Measurements from ENCODE around the gene RPS16.

The RPS16 gene

GRCh38 chr19:39405958-39406655 is 29.6 kb downstream of the RPS16 start:
- no peak for DNase-seq

- DNase-seq, result no peak
Observed at GRCh38 chr19:39405261-39405957, 30.3 kb downstream of the RPS16 start.

- peak; percentile 96 for DNase-seq
Observed at GRCh38 chr19:39403331-39404312, 32.1 kb downstream of the RPS16 start.

GRCh38 chr19:39402346-39403300 is 33.1 kb downstream of the RPS16 start:
- DNase-seq, result peak; percentile 91

GRCh38 chr19:39401549-39402345 is 34.0 kb downstream of the RPS16 start:
- peak; percentile 87 for DNase-seq

DNA sequence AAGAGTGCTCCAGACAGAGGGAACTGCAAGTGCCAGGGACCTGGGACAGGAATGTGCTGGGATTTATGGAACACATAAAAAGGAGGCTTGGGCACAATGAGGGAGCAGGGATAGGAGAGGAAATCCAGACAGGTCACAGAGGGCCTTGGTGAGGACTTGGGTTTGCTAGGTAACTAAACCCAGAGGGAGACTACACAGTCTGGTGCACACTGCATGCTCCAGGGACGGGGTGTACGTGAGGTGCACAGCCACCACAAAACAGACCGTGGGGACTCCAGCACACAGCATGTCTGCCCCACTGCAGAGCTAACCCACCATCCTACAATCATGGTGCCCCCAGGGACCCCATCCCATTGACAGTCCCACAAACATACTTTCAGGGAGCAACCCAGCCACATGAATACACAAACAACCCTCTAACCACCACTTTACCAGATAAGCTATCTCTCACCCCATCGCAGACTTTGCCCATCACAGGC is 34.6 kb downstream of the RPS16 start:
- DNase-seq, result no peak

GRCh38 chr19:39400061-39400460 is 35.7 kb downstream of the RPS16 start:
- no peak for DNase-seq

- no peak for DNase-seq
Observed at GRCh38 chr19:39399668-39400050, 36.1 kb downstream of the RPS16 start.

DNA sequence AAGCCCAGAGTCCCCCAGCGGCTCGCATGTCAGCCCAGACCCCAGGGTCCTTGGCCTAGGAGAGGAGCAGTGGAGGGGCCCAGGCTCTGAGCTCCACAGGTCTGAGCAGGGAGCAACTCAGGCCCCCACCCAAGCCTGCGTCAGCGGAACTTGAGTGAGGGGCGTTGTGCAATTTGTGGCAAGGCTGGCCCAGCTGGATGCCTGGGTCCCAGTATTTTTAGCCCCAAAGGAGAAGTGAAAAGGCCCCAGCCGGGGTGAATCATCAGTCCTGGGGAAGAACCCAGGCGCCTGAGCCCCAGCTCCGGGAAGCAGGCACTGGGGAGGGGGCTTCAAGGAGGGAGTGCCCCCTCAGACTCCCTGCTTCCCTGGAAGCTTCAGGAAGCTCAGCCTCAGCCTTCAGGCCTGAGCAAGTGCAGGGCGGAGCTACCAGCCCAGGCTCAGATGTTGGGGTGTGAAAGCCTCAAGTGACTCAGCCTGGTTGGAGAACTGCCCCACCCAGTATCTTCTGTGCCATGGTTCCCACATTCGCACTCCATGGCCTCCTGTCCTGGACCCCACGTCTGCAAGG is 37.4 kb downstream of the RPS16 start:
- DNase-seq, result peak; percentile 78

- peak; percentile 97 for DNase-seq
Observed at GRCh38 chr19:39397360-39398296, 38.1 kb downstream of the RPS16 start.

DNA sequence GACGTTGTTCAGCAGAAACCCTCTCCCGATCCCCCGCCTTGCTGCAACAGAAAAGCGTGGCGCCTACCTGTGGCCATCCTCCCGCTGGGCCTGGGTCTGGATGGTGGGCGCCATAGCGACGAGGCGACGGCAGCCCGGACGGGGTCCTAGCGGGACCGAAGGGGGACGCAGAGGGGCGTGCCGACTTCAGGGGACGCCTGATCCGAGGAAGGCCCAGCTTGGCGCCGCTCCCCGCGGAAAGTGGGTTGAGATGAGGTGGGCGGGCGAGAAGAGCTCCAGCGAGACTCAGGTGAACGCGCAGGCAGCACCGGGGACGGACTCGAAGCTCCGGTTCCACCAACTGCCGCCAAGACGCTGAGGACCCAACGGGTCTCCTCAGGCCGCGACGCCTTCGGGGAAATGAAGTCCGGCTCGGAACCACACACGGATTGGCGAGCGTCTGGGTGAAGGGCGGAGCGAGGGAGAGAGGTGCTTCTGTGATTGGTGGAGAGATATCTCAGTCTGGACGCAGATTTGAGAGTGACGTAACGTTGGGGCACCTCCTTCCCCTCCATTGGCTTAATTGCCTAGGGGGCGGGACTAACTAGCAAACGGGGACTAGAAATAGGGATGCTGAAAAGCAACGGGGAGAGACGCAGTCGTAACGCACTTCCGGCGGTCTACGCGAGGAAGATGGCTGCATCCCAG is 44.9 kb downstream of the RPS16 start, which contains the start of the genes MED29 and PAF1:
Gene MED29 (plus strand): TSS at position 628 of the 687 bp plus-strand sequence. CDS start 45 bp downstream, at position 673.
Gene PAF1 (minus strand): TSS at position 356 of the 687 bp plus-strand sequence. CDS start 242 bp downstream, at position 114.
- peak; percentile 93 for DNase-seq

DNA sequence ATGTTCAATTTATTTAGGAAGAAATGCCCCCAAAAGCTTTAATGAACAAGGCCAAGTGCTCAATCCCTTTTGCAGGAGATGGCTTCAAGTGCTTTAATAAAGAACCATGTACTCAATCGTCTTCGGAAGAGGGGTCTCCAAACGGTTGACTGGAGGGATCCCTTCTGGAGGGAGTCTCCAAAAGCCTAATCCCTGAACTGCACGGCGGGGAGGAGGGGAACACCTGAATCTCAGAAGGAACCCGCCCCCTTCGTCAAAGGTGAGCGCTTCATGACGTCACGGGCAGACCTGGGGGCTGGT is 45.3 kb downstream of the RPS16 start:
- no peak for DNase-seq

DNA sequence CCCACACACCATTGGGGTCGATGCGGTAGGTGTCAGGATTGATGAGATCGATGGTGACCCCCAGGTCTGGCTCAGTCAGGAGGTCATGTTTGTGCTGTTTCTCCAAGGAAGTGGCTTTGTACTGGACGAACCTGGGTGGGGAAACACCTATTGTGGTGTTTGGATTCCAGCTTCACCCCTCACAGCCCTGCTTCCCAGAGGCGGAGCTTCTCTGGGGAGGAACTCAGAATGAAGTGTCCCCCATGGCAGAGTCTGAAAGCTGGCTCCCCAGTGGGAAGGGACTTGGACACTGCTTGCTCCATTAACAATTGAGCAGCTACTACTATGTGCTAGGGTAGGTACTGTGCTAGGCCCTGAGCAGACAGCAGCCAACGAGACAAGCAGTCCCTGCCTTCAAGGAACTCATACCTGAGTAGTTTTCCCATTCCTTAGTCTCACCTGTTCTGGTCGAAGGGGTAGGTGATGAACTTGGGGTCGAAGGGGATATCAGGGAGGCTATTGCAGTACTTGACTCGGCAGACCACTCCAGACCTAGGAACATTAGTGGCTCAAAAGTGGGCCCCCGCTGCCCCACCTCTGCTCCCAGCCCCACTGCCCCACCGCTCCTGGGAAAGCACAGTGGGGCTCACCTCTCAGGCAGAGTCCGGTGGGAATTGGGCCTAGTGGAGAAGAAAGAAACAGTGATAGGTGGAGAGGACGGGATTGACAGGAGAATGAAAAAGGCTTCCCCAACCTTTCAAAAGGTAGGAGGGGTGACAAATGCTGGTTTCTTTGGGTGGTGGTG is 45.9 kb downstream of the RPS16 start:
- no peak for DNase-seq

- no peak for DNase-seq
Observed at GRCh38 chr19:39388657-39389056, 47.1 kb downstream of the RPS16 start.

GRCh38 chr19:39386557-39386956 is 49.2 kb downstream of the RPS16 start:
- no peak for DNase-seq

DNA sequence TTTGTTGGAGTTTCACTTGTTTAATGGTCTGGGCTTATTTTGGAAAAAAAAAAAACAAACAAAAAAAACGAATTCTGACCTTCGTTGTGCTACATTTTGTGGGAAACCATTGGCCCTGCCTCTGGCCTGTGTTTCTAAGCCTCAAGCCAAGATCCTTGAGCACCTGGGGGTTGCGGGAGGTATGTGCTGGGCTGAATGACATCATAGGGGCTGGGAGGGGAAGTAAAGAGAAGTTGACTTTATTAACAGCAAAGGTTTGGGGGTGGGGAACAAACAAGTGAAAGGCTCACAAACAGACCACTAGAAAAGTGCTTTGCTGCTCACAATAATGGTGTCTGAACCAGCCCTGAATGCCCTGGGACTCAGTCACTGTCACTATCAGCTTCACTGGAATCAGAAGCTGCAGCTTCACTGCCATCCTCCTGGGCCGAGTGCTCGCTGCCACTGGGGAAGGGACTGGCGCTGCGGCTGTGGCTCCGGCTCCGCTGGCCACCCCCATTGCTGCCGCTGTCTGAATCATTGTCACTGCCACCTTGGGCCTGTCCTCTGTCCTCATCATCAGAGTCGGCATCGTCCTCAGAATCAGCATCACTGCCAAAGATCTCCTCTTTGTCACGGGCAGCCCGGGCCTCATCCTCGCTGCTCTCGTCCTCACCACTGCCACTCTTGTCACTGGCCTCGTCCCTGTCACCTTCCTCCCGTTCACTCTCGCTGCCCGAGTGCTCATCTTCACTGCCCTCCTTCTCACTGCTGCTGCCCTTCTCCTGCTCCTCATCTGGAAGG is 49.9 kb downstream of the RPS16 start:
- DNase-seq, result no peak

Data from activated CD8-positive, alpha-beta memory T cell treated with anti-CD3 and anti-CD28 coated beads for 24 hours (primary cell).